ENCODE results near the gene RTN4RL2.

DNA sequence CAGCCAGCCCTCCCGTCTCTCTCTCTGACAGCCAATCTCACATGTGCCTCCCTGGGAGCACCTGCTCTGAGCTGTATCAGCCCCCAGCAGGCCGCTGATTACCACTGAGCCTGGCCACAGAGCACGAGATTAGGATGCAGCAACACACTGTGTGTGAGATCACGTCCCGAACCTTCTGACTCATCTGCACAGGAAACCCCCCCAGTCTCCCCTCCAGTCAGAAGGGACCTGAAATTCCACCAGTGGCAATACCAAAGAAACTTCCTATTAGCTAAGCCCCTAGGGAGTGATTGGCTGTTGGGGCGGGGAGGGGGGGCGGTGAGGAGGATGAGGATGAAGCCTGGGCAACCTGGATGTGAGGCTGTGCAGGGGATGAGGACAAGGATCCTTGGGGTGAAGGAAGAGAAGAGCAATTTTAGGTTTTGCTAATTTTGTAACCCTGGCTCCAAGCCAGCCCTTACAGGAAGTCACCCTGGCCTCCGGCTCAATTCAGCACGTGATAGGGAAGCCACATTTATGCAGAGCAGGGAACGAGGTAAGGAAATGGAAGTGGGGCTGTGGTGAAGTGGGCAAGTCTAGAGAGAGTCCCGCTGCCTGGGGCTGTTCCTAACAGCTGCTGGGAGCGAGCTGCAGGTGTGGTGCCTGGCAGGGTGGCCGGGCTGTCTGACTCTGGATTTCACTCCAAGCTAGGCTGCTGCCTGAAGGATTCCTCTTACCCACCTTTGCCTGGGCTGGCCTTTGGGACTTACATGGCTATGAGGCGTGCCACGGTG, 35.4 kb upstream of the RTN4RL2 start:
- no peak for TF ChIP-seq EZH2phosphoT487 (IDR thresholded peaks at IDR 0.05; ENCODE audit: borderline replicate concordance, low read length)
- TF ChIP-seq, protein P1, sequence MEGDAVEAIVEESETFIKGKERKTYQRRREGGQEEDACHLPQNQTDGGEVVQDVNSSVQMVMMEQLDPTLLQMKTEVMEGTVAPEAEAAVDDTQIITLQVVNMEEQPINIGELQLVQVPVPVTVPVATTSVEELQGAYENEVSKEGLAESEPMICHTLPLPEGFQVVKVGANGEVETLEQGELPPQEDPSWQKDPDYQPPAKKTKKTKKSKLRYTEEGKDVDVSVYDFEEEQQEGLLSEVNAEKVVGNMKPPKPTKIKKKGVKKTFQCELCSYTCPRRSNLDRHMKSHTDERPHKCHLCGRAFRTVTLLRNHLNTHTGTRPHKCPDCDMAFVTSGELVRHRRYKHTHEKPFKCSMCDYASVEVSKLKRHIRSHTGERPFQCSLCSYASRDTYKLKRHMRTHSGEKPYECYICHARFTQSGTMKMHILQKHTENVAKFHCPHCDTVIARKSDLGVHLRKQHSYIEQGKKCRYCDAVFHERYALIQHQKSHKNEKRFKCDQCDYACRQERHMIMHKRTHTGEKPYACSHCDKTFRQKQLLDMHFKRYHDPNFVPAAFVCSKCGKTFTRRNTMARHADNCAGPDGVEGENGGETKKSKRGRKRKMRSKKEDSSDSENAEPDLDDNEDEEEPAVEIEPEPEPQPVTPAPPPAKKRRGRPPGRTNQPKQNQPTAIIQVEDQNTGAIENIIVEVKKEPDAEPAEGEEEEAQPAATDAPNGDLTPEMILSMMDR (IDR thresholded peaks at IDR 0.05; ENCODE audit: low read depth, low read length, poor library complexity, severe bottlenecking), result no peak

Measured in DOHH2 (cell line).